HepG2 (cell line): Measurements from ENCODE around the gene FOXE3. TPM values are rescaled to one million over a fixed set of nuclear protein-coding genes. Genes with fewer than 3 reads are reported as not detected.

Experiments used
- ATAC-seq: fragments of 200-7000 bp; cut with Tn5 transposase; 3 replicates; pipeline ENCODE4 v1.9.1; 2020; ENCODE audit warnings: mild to moderate bottlenecking, moderate library complexity
- BruUV-seq: library from RNA; stranded (reverse); fragments of 400-500 nt; replicated peaks from 2 replicates; lab custom pipeline; 2021; lab: Mats Ljungman, UMichigan
- CTCF ChIA-PET: fragments of 300-600 bp; formaldehyde crosslinking; extraction: SDS; loops from one replicate; lab custom pipeline; 2021; ENCODE audit warnings: low total read pairs, inconsistent platforms, low intra/inter-chr PET ratio; lab: Yijun Ruan, JAX
- POLR2A ChIA-PET: fragments of 350-600 bp; sonication (Branson Sonifier 250); formaldehyde crosslinking; loops from one replicate; lab custom pipeline; 2020; ENCODE audit warnings: antibody characterized with exemption, inconsistent platforms; lab: Yijun Ruan, JAX
- DNase-seq: peaks from one replicate; pipeline ENCODE4 v3.0.0-alpha.2; 2015; ENCODE audit warnings: low spot score
- FAIRE-seq: peaks from 3 replicates; lab custom pipeline; 2011; peaks lifted over from hg19 to GRCh38; lab: Jason Lieb, UNC
- H2AFZ ChIP-seq: one replicate; pipeline ENCODE4 v1.6.1; 2011; ENCODE audit warnings: low read length, inconsistent platforms
- H3K27ac ChIP-seq: fragments of 300-600 bp; 3 replicates; pipeline ENCODE4 v1.8.0; 2011; ENCODE audit warnings: mixed run types, mild to moderate bottlenecking, mixed read lengths, low read length, inconsistent platforms; ENCODE audit not compliant: insufficient read depth; ENCODE audit errors: extremely low read length
- H3K27me3 ChIP-seq, 2 experiments: fragments of 200-600 bp in 1 of 2; 2 replicates in 1 of 2; 3 replicates in 1 of 2; pipeline versions ENCODE4 v1.6.0 to v1.8.0; 2011; ENCODE audit warnings: low read length in 2 of 2, mild to moderate bottlenecking in 2 of 2, moderate library complexity in 2 of 2, inconsistent platforms in 1 of 2; ENCODE audit not compliant: insufficient read depth in 2 of 2, control insufficient read depth in 1 of 2
- H3K36me3 ChIP-seq, 2 experiments: fragments of 200-600 bp in 1 of 2; replicated peaks in 1 of 2; 2 replicates in 1 of 2; 3 replicates in 1 of 2; pipeline versions ENCODE4 v1.5.1 to v1.8.0; 2011; ENCODE audit warnings: low read length in 2 of 2, inconsistent platforms in 1 of 2; ENCODE audit not compliant: insufficient read depth in 2 of 2, control insufficient read depth in 1 of 2
- H3K4me1 ChIP-seq: 2 replicates; pipeline ENCODE4 v1.5.1; 2012; ENCODE audit warnings: low read length, inconsistent platforms; ENCODE audit not compliant: insufficient read depth
- H3K4me2 ChIP-seq: 2 replicates; pipeline ENCODE4 v1.6.0; 2011; ENCODE audit warnings: low read depth, low read length, inconsistent platforms
- H3K4me3 ChIP-seq, 3 experiments: fragments of 200-600 bp in 1 of 3; sonication (generic), shearing (Covaris generic) in 1 of 3; replicated peaks in 1 of 3; 2 replicates each; pipeline ENCODE4 v1.5.1; 2011 to 2016; ENCODE audit warnings: low read length in 3 of 3, inconsistent platforms in 2 of 3, low read depth in 2 of 3, mild to moderate bottlenecking in 2 of 3, control low read depth in 1 of 3, mixed read lengths in 1 of 3; ENCODE audit not compliant: insufficient read depth in 1 of 3
- H3K79me2 ChIP-seq: one replicate; pipeline ENCODE4 v1.6.1; 2011; ENCODE audit warnings: low read length, inconsistent platforms; ENCODE audit not compliant: insufficient read depth
- H3K9ac ChIP-seq: 2 replicates; pipeline ENCODE4 v1.6.0; 2011; ENCODE audit warnings: mild to moderate bottlenecking, low read depth, low read length, inconsistent platforms; ENCODE audit not compliant: insufficient read depth
- H3K9me3 ChIP-seq: 2 replicates; pipeline ENCODE4 v1.5.1; 2012; ENCODE audit warnings: mild to moderate bottlenecking, low read length
- H4K20me1 ChIP-seq: 2 replicates; pipeline ENCODE4 v1.6.0; 2011; ENCODE audit warnings: inconsistent platforms, mild to moderate bottlenecking, low read length, moderate library complexity; ENCODE audit not compliant: insufficient read depth
- ARID4A ChIP-seq: sonication (generic); formaldehyde crosslinking; IDR thresholded peaks from 2 replicates; pipeline ENCODE4 v1.5.0; 2020; ENCODE audit warnings: mild to moderate bottlenecking, missing genetic modification reagents, borderline replicate concordance
- MIER3 ChIP-seq: IDR thresholded peaks from 2 replicates; pipeline ENCODE4 v1.6.1; 2016; ENCODE audit warnings: missing compliant biosample characterization, borderline replicate concordance
- SKIL ChIP-seq: sonication (generic); formaldehyde crosslinking; IDR thresholded peaks from 2 replicates; pipeline ENCODE4 v1.8.0; 2022; ENCODE audit warnings: missing genetic modification reagents, mild to moderate bottlenecking, moderate library complexity, borderline replicate concordance
- SP4 ChIP-seq: sonication (generic); formaldehyde crosslinking; IDR thresholded peaks from 2 replicates; pipeline ENCODE4 v1.8.1; 2023; ENCODE audit warnings: mild to moderate bottlenecking, missing genetic modification reagents
- STAG1 ChIP-seq: sonication (generic); formaldehyde crosslinking; IDR thresholded peaks from 2 replicates; pipeline ENCODE4 v1.4.0; 2020; ENCODE audit warnings: missing genetic modification reagents
- ZFX ChIP-seq: sonication (generic); formaldehyde crosslinking; IDR thresholded peaks from 2 replicates; pipeline ENCODE4 v1.4.0; 2020; ENCODE audit warnings: mild to moderate bottlenecking, low read depth, missing genetic modification reagents, moderate library complexity
- ZNF44 ChIP-seq: sonication (generic); formaldehyde crosslinking; IDR thresholded peaks from 2 replicates; pipeline ENCODE4 v1.5.1; 2020; ENCODE audit warnings: mild to moderate bottlenecking, missing genetic modification reagents
- ZNF547 ChIP-seq: sonication (generic); formaldehyde crosslinking; IDR thresholded peaks from 2 replicates; pipeline ENCODE4 v1.5.1; 2020; ENCODE audit warnings: mild to moderate bottlenecking, missing genetic modification reagents
- WGBS: methylation state at CpG from one replicate; pipeline ENCODE4 v1.1.6; 2017; ENCODE audit warnings: low lambda C conversion rate; 5-methylcytosine and 5-hydroxymethylcytosine counted together
- in situ Hi-C: cut with HindIII; loops from 2 replicates; pipeline ENCODE4 v1.10.0; 2017; ENCODE audit warnings: low pct_unique_long_range_greater_than_20kb; ENCODE audit not compliant: extremely low pct_ligation_motif_present
- intact Hi-C: fragments of 100-400 bp; cut with micrococcal nuclease; formaldehyde crosslinking; loops from one replicate; pipeline ENCODE4 v1.10.0; 2022; ENCODE audit not compliant: unreplicated experiment
- polyA plus RNA-seq, 8 experiments: library from polyadenylated mRNA; depleted of rRNA in 3 of 8; stranded (reverse) in 7 of 8; unstranded in 1 of 8; fragments of >200 nt; fragmentation: Illumina TruSeq in 4 of 8; extraction: Trizol in 4 of 8; gene quantifications; 2 replicates each; pipeline versions ENCODE4 v1.2.1 to v1.2.3, GENCODE V29; 2011 to 2016; ENCODE audit warnings: low read depth in 4 of 8, missing spikeins in 1 of 8, mixed read lengths in 1 of 8; ENCODE audit not compliant: insufficient read depth in 1 of 8
- total RNA-seq, 5 experiments: library from RNA; depleted of rRNA; stranded (reverse); fragments of >200 nt; fragmentation: Illumina TruSeq; extraction: Trizol; gene quantifications; 2 replicates each; pipeline ENCODE4 v1.2.3, GENCODE V29; 2016; ENCODE audit warnings: low read depth in 1 of 5
- TF ChIP-seq, protein P1 (sequence below): sonication (generic); formaldehyde crosslinking; IDR thresholded peaks from 2 replicates; pipeline ENCODE4 v1.4.0; 2020; ENCODE audit warnings: missing genetic modification reagents
- TF ChIP-seq, protein P2 (sequence below): sonication (generic); formaldehyde crosslinking; IDR thresholded peaks from 2 replicates; pipeline ENCODE4 v1.5.1; 2020; ENCODE audit warnings: mild to moderate bottlenecking, missing genetic modification reagents, moderate library complexity

FOXE3 gene
- total and polyA plus RNA-seq, 2 of the 13 experiments (the other 11 are each of a cell fraction or from before 2014, with no cell fraction given) = not detected

GRCh38 chr1:47411436-47411835 is 4.6 kb upstream of the FOXE3 start (continued):
- TF ChIP-seq ARID4A (no peak), SKIL (CRISPR knock-in tag) (no peak), ZNF547 (CRISPR knock-in tag) (no peak), MIER3 (CRISPR knock-in tag) (no peak)

- DNase-seq = no peak
- in situ Hi-C loops = no loop called here
- Histone ChIP-seq H3K9ac (no peak overlapping the region), H3K27me3 (peaks cover 2 to 39% of the 10 kb centered on the region in 2 experiments; a peak in 4 of 5 replicates), H3K4me1 (peaks cover 13% of the 10 kb centered on the region; the same call in 1 of the 2 replicates), H3K4me3 (peak overlapping the region in 1 of 3 experiments; percentile 25; a peak in 1 of 6 replicates), H3K79me2 (no peaks in the 10 kb centered on the region), H4K20me1 (no peaks in the 10 kb centered on the region), H3K36me3 (no peaks in the 10 kb centered on the region), H3K27ac (no peak overlapping the region), H3K9me3 (no peaks in the 10 kb centered on the region), H3K4me2 (peak overlapping the region; percentile 33), H2AFZ (no peak overlapping the region)
- no TSS peak for BruUV-seq
- ChIA-PET POLR2A (no interaction called here), CTCF (no interaction called here)
- FAIRE-seq = no peak
- peak; percentile 67 for ATAC-seq
- no CpG with 5 or more reads among the region's 14 CpGs for WGBS
- intact Hi-C loops = no loop called here
- TF ChIP-seq ZFX (CRISPR knock-in tag) (peak; percentile 36; the same call in 1 of the 2 replicates), SP4 (CRISPR knock-in tag) (no peak), ZNF44 (no peak), STAG1 (CRISPR knock-in tag) (no peak)
- TF ChIP-seq, protein P1, sequence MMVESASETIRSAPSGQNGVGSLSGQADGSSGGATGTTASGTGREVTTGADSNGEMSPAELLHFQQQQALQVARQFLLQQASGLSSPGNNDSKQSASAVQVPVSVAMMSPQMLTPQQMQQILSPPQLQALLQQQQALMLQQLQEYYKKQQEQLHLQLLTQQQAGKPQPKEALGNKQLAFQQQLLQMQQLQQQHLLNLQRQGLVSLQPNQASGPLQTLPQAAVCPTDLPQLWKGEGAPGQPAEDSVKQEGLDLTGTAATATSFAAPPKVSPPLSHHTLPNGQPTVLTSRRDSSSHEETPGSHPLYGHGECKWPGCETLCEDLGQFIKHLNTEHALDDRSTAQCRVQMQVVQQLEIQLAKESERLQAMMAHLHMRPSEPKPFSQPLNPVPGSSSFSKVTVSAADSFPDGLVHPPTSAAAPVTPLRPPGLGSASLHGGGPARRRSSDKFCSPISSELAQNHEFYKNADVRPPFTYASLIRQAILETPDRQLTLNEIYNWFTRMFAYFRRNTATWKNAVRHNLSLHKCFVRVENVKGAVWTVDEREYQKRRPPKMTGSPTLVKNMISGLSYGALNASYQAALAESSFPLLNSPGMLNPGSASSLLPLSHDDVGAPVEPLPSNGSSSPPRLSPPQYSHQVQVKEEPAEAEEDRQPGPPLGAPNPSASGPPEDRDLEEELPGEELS (CRISPR knock-in tag) = no peak
- TF ChIP-seq, protein P2, sequence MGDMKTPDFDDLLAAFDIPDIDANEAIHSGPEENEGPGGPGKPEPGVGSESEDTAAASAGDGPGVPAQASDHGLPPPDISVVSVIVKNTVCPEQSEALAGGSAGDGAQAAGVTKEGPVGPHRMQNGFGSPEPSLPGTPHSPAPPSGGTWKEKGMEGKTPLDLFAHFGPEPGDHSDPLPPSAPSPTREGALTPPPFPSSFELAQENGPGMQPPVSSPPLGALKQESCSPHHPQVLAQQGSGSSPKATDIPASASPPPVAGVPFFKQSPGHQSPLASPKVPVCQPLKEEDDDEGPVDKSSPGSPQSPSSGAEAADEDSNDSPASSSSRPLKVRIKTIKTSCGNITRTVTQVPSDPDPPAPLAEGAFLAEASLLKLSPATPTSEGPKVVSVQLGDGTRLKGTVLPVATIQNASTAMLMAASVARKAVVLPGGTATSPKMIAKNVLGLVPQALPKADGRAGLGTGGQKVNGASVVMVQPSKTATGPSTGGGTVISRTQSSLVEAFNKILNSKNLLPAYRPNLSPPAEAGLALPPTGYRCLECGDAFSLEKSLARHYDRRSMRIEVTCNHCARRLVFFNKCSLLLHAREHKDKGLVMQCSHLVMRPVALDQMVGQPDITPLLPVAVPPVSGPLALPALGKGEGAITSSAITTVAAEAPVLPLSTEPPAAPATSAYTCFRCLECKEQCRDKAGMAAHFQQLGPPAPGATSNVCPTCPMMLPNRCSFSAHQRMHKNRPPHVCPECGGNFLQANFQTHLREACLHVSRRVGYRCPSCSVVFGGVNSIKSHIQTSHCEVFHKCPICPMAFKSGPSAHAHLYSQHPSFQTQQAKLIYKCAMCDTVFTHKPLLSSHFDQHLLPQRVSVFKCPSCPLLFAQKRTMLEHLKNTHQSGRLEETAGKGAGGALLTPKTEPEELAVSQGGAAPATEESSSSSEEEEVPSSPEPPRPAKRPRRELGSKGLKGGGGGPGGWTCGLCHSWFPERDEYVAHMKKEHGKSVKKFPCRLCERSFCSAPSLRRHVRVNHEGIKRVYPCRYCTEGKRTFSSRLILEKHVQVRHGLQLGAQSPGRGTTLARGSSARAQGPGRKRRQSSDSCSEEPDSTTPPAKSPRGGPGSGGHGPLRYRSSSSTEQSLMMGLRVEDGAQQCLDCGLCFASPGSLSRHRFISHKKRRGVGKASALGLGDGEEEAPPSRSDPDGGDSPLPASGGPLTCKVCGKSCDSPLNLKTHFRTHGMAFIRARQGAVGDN (CRISPR knock-in tag) = 0 out of 2 replicates have a peak, but pooled peaks have one; percentile 31
Measured at GRCh38 chr1:47412437-47412836, 3.6 kb upstream of the FOXE3 start.
